ENCODE results near the gene MELTF.

Gene MELTF

GRCh38 chr3:196967412-196968232, 62.0 kb downstream of the MELTF start:
- DNase-seq: peak; percentile 63

GRCh38 chr3:196966526-196967401, 62.9 kb downstream of the MELTF start:
- peak; percentile 84 for DNase-seq

GRCh38 chr3:196965804-196966173, 63.8 kb downstream of the MELTF start:
- no peak for DNase-seq

- no peak for DNase-seq
These were observed 64.4 kb downstream of the MELTF start for GRCh38 chr3:196965112-196965803.

- no peak for DNase-seq
These were observed 66.0 kb downstream of the MELTF start for GRCh38 chr3:196963631-196963953.

GRCh38 chr3:196962930-196963630, 66.5 kb downstream of the MELTF start:
- DNase-seq: no peak

GRCh38 chr3:196962108-196962929, 67.3 kb downstream of the MELTF start:
- DNase-seq: no peak

GRCh38 chr3:196954832-196955231, 74.8 kb downstream of the MELTF start:
- DNase-seq: no peak
